ENCODE measurements around the gene NPS. TPM values are rescaled to one million over a fixed set of nuclear protein-coding genes. Genes with fewer than 3 reads are reported as not detected.

The NPS gene
- total RNA-seq, 1 donor from 2014 or later: not detected

- Mint-ChIP-seq H3K36me3 (ENCODE audit: unreplicated experiment) (no peaks in the 10 kb centered on the region), H3K4me1 (ENCODE audit: low read depth, unreplicated experiment) (peaks cover 2% of the 10 kb centered on the region), H3K9me3 (ENCODE audit: unreplicated experiment) (peaks cover 2% of the 10 kb centered on the region), H3K27me3 (ENCODE audit: unreplicated experiment) (peaks cover 8% of the 10 kb centered on the region), H3K27ac (ENCODE audit: unreplicated experiment) (no peak overlapping the region), H3K4me3 (ENCODE audit: unreplicated experiment) (no peak overlapping the region)
- no peak for TF ChIP-seq CTCF (IDR thresholded peaks at IDR 0.05; ENCODE audit: partially characterized antibody, unreplicated experiment)
- no peak for DNase-seq
Measured at GRCh38 chr10:127527891-127528290, 21.2 kb upstream of the NPS start.

GRCh38 chr10:127532193-127532592, 16.9 kb upstream of the NPS start:
- H3K4me1 Mint-ChIP-seq (ENCODE audit: low read depth, unreplicated experiment): no peaks in the 10 kb centered on the region
- H3K4me3 Mint-ChIP-seq (ENCODE audit: unreplicated experiment): no peak overlapping the region
- H3K27me3 Mint-ChIP-seq (ENCODE audit: unreplicated experiment): peaks cover 9% of the 10 kb centered on the region
- H3K36me3 Mint-ChIP-seq (ENCODE audit: unreplicated experiment): peaks cover 7% of the 10 kb centered on the region
- no peak for DNase-seq
- no peak for TF ChIP-seq CTCF (IDR thresholded peaks at IDR 0.05; ENCODE audit: partially characterized antibody, unreplicated experiment)
- H3K9me3 Mint-ChIP-seq (ENCODE audit: unreplicated experiment): peaks cover 3% of the 10 kb centered on the region
- H3K27ac Mint-ChIP-seq (ENCODE audit: unreplicated experiment): no peak overlapping the region

- Mint-ChIP-seq H3K36me3 (ENCODE audit: unreplicated experiment) (peaks cover 7% of the 10 kb centered on the region), H3K27me3 (ENCODE audit: unreplicated experiment) (peaks cover 8% of the 10 kb centered on the region), H3K27ac (ENCODE audit: unreplicated experiment) (no peak overlapping the region), H3K9me3 (ENCODE audit: unreplicated experiment) (peaks cover 4% of the 10 kb centered on the region), H3K4me3 (ENCODE audit: unreplicated experiment) (no peak overlapping the region), H3K4me1 (ENCODE audit: low read depth, unreplicated experiment) (no peaks in the 10 kb centered on the region)
- DNase-seq: no peak
- TF ChIP-seq CTCF (IDR thresholded peaks at IDR 0.05; ENCODE audit: partially characterized antibody, unreplicated experiment): no peak
Measured at GRCh38 chr10:127532659-127533058, 16.4 kb upstream of the NPS start.

GRCh38 chr10:127534074-127534473, 15.0 kb upstream of the NPS start:
- no peak overlapping the region for H3K27ac Mint-ChIP-seq (ENCODE audit: unreplicated experiment)
- H3K9me3 Mint-ChIP-seq (ENCODE audit: unreplicated experiment): peaks cover 4% of the 10 kb centered on the region
- peaks cover 7% of the 10 kb centered on the region for H3K27me3 Mint-ChIP-seq (ENCODE audit: unreplicated experiment)
- no peak for TF ChIP-seq CTCF (IDR thresholded peaks at IDR 0.05; ENCODE audit: partially characterized antibody, unreplicated experiment)
- DNase-seq: no peak
- no peaks in the 10 kb centered on the region for H3K4me1 Mint-ChIP-seq (ENCODE audit: low read depth, unreplicated experiment)
- no peak overlapping the region for H3K4me3 Mint-ChIP-seq (ENCODE audit: unreplicated experiment)
- H3K36me3 Mint-ChIP-seq (ENCODE audit: unreplicated experiment): peaks cover 7% of the 10 kb centered on the region

- no peak overlapping the region for H3K4me3 Mint-ChIP-seq (ENCODE audit: unreplicated experiment)
Measured at GRCh38 chr10:127534496-127534895, 14.6 kb upstream of the NPS start.

More at GRCh38 chr10:127534496-127534895, 14.6 kb upstream of the NPS start:
- Mint-ChIP-seq H3K27me3 (ENCODE audit: unreplicated experiment) (peaks cover 5% of the 10 kb centered on the region), H3K4me1 (ENCODE audit: low read depth, unreplicated experiment) (no peaks in the 10 kb centered on the region), H3K27ac (ENCODE audit: unreplicated experiment) (no peak overlapping the region), H3K9me3 (ENCODE audit: unreplicated experiment) (peaks cover 3% of the 10 kb centered on the region), H3K36me3 (ENCODE audit: unreplicated experiment) (peaks cover 7% of the 10 kb centered on the region)
- DNase-seq: no peak
- TF ChIP-seq CTCF (IDR thresholded peaks at IDR 0.05; ENCODE audit: partially characterized antibody, unreplicated experiment): no peak

All from glutamatergic neuron (in vitro differentiated cells).